ENCODE results near the gene PPP3R2. TPM values are rescaled to one million over a fixed set of nuclear protein-coding genes. Genes with fewer than 3 reads are reported as not detected.

PPP3R2 gene
- total RNA-seq, 2 experiments from 2014 or later, result not detected

- Histone ChIP-seq H3K4me1 (ENCODE audit: insufficient read depth, low read length) (no peaks in the 10 kb centered on the region), H3K27me3 (ENCODE audit: control insufficient read depth in 1 of 2, insufficient read depth in 2 of 2, low read length in 2 of 2) (no peaks in the 10 kb centered on the region), H3K9me3 (ENCODE audit: control insufficient read depth in 1 of 2, insufficient read depth in 1 of 2, low read length in 2 of 2) (no peaks in the 10 kb centered on the region), H3K27ac (ENCODE audit: low read depth in 1 of 2, low read length in 2 of 2) (no peak overlapping the region), H3K36me3 (ENCODE audit: insufficient read depth, low read length) (no peaks in the 10 kb centered on the region), H3K4me3 (ENCODE audit: low read length) (no peak overlapping the region)
- ChIA-PET POLR2A (no interaction called here), CTCF (no interaction called here)
- TF ChIP-seq, protein P1, sequence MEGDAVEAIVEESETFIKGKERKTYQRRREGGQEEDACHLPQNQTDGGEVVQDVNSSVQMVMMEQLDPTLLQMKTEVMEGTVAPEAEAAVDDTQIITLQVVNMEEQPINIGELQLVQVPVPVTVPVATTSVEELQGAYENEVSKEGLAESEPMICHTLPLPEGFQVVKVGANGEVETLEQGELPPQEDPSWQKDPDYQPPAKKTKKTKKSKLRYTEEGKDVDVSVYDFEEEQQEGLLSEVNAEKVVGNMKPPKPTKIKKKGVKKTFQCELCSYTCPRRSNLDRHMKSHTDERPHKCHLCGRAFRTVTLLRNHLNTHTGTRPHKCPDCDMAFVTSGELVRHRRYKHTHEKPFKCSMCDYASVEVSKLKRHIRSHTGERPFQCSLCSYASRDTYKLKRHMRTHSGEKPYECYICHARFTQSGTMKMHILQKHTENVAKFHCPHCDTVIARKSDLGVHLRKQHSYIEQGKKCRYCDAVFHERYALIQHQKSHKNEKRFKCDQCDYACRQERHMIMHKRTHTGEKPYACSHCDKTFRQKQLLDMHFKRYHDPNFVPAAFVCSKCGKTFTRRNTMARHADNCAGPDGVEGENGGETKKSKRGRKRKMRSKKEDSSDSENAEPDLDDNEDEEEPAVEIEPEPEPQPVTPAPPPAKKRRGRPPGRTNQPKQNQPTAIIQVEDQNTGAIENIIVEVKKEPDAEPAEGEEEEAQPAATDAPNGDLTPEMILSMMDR (IDR thresholded peaks at IDR 0.05), result no peak
- Mint-ChIP-seq H3K27me3 (peaks cover 3% of the 10 kb centered on the region), H3K4me3 (no peak overlapping the region), H3K27ac (no peak overlapping the region), H3K36me3 (ENCODE audit: low read depth) (no peaks in the 10 kb centered on the region), H3K9me3 (no peaks in the 10 kb centered on the region), H3K4me1 (ENCODE audit: low read depth) (no peaks in the 10 kb centered on the region)
- no peak for DNase-seq
- no peak for ATAC-seq (ENCODE audit: poor library complexity)
- intact Hi-C loops (cut with DNase I, micrococcal nuclease), result no loop called here
Observed at GRCh38 chr9:101628173-101628572, 33.4 kb upstream of the PPP3R2 start.

DNA sequence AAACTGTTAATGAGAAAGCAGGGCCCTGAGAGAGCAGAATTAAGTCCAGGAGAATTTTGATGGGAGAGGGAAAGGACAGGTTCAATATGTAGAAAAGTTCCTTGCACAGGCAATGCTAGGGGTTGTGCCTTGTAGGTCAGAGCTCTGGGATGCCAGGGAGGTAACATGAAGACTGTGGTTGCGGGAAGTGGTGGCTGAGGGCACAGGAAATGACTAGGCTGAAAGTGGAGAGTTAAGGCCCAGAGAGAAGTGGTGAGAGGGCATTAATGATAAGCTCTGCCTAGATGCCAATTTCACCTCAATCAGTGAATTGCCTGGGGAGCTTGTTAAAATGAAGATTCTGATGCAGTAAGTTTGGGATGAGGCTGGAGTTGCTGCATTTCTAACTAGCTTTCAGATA, 31.5 kb upstream of the PPP3R2 start:
- TF ChIP-seq, protein P1 (IDR thresholded peaks at IDR 0.05), result no peak

DNA sequence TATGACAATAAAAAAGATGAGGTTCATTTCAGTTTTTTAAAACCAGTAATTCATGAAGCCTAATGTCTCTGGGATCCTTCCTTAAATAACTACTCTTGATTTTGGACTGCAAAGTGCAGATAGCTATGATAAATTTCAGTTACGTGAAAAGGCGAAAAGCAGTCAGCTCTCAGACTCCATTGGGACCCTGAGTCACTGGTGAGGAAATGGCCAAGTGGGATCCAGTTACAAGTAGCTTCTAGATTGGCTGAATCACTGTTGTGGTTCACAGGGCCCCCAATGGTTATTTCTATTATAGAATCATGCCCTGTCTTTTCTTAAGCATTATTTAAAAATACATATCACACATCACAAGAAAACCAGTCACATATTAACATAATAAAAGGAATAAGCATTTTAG, 31.1 kb upstream of the PPP3R2 start:
- Mint-ChIP-seq H3K27me3 (no peaks in the 10 kb centered on the region), H3K27ac (no peak overlapping the region), H3K36me3 (ENCODE audit: low read depth) (no peaks in the 10 kb centered on the region), H3K4me3 (no peak overlapping the region), H3K4me1 (ENCODE audit: low read depth) (no peaks in the 10 kb centered on the region), H3K9me3 (no peaks in the 10 kb centered on the region)
- ChIA-PET POLR2A (no interaction called here), CTCF (no interaction called here)
- ATAC-seq (ENCODE audit: poor library complexity) (no peak), DNase-seq (no peak)
- intact Hi-C loops (cut with DNase I, micrococcal nuclease), result no loop called here
- H3K36me3 ChIP-seq (ENCODE audit: insufficient read depth, low read length), result no peaks in the 10 kb centered on the region
- H3K9me3 ChIP-seq (ENCODE audit: control insufficient read depth in 1 of 2, insufficient read depth in 1 of 2, low read length in 2 of 2), result no peaks in the 10 kb centered on the region
- no peaks in the 10 kb centered on the region for H3K4me1 ChIP-seq (ENCODE audit: insufficient read depth, low read length)
- H3K27me3 ChIP-seq (ENCODE audit: control insufficient read depth in 1 of 2, insufficient read depth in 2 of 2, low read length in 2 of 2), result no peaks in the 10 kb centered on the region
- H3K27ac ChIP-seq (ENCODE audit: low read depth in 1 of 2, low read length in 2 of 2), result no peak overlapping the region
- no peak overlapping the region for H3K4me3 ChIP-seq (ENCODE audit: low read length)
- TF ChIP-seq, protein P1 (IDR thresholded peaks at IDR 0.05), result no peak

More for the DNA sequence above, 31.5 kb upstream of the PPP3R2 start:
- Mint-ChIP-seq H3K9me3 (no peaks in the 10 kb centered on the region), H3K27me3 (no peaks in the 10 kb centered on the region), H3K36me3 (ENCODE audit: low read depth) (no peaks in the 10 kb centered on the region), H3K27ac (no peak overlapping the region), H3K4me1 (ENCODE audit: low read depth) (no peaks in the 10 kb centered on the region), H3K4me3 (no peak overlapping the region)
- ATAC-seq (ENCODE audit: poor library complexity) (no peak), DNase-seq (no peak)
- POLR2A ChIA-PET, result no interaction called here
- Histone ChIP-seq H3K27ac (ENCODE audit: low read depth in 1 of 2, low read length in 2 of 2) (no peak overlapping the region), H3K9me3 (ENCODE audit: control insufficient read depth in 1 of 2, insufficient read depth in 1 of 2, low read length in 2 of 2) (no peaks in the 10 kb centered on the region), H3K4me3 (ENCODE audit: low read length) (no peak overlapping the region), H3K36me3 (ENCODE audit: insufficient read depth, low read length) (no peaks in the 10 kb centered on the region), H3K27me3 (ENCODE audit: control insufficient read depth in 1 of 2, insufficient read depth in 2 of 2, low read length in 2 of 2) (no peaks in the 10 kb centered on the region), H3K4me1 (ENCODE audit: insufficient read depth, low read length) (no peaks in the 10 kb centered on the region)
- CTCF ChIA-PET, result no interaction called here
- intact Hi-C loops (cut with DNase I, micrococcal nuclease), result no loop called here
